DND-41 (cell line): ENCODE results near the gene HHATL.

Experiments used
- CTCF ChIP-seq: IDR thresholded peaks from 2 replicates; pipeline ENCODE4 v1.5.1; 2012; ENCODE audit warnings: borderline replicate concordance, low read length, moderate library complexity, mild to moderate bottlenecking; ENCODE audit not compliant: poor library complexity, severe bottlenecking; ENCODE audit errors: extremely low read depth
- EZH2 ChIP-seq: IDR thresholded peaks from 3 replicates; pipeline ENCODE4 v1.6.1; 2012; ENCODE audit warnings: borderline replicate concordance, low read depth, mild to moderate bottlenecking, moderate library complexity, low read length, inconsistent platforms; ENCODE audit not compliant: severe bottlenecking

- no peak for TF ChIP-seq CTCF
- no peak for TF ChIP-seq EZH2
These were observed 31.1 kb upstream of the HHATL start for GRCh38 chr3:42733501-42734262.
